Sigmoid colon (tissue), 4 donors: Measurements from ENCODE around the gene CDKAL1.
"Not testable (repeated sequence)": the region's sequence is repeated elsewhere in the genome, so short reads cannot be mapped to it uniquely, and the experiment has no call there.

ENCODE experiments used
- EP300 ChIP-seq, 4 donors: sonication (generic); formaldehyde crosslinking; IDR thresholded peaks; one replicate each; pipeline ENCODE4 v1.6.1; 2017; ENCODE audit warnings: antibody characterized with exemption in 4 of 4
- POLR2A ChIP-seq, 2 donors: fragments of 450-650 bp; IDR thresholded peaks; one replicate each; pipeline ENCODE4 v1.6.1; 2016; ENCODE audit warnings: antibody characterized with exemption in 2 of 2, mild to moderate bottlenecking in 2 of 2, moderate library complexity in 2 of 2
- POLR2AphosphoS5 ChIP-seq, 4 donors: sonication (generic); formaldehyde crosslinking; IDR thresholded peaks; one replicate each; pipeline ENCODE4 v1.6.1; 2017; ENCODE audit warnings: antibody characterized with exemption in 4 of 4
- TF ChIP-seq, protein P1 (sequence below), 4 experiments: fragments of 450-650 bp in 3 of 4; fragments of 200-600 bp in 1 of 4; IDR thresholded peaks; one replicate each; pipeline ENCODE4 v1.5.1; 2016 to 2019; ENCODE audit warnings: antibody characterized with exemption in 4 of 4, mild to moderate bottlenecking in 3 of 4, moderate library complexity in 2 of 4

DNA sequence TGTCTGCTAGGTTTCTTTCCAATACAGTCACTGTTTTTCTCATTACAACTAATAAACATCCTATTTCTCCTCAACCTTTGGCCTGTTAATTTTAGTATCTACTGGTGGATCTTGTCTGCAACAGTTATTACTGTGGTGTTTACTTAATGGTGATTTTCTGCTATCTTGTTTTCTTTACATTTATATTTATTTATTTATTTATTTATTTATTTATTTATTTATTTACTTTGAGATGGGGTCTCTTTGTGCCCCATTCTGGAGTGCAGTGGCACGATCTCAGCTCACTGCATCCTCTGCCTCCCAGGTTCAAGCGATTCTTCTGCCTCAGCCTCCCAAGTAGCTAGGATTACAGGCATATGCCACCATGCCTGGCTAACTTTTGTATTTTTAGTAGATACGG lies 15.1 kb downstream of the CDKAL1 start:
- TF ChIP-seq, protein P1, sequence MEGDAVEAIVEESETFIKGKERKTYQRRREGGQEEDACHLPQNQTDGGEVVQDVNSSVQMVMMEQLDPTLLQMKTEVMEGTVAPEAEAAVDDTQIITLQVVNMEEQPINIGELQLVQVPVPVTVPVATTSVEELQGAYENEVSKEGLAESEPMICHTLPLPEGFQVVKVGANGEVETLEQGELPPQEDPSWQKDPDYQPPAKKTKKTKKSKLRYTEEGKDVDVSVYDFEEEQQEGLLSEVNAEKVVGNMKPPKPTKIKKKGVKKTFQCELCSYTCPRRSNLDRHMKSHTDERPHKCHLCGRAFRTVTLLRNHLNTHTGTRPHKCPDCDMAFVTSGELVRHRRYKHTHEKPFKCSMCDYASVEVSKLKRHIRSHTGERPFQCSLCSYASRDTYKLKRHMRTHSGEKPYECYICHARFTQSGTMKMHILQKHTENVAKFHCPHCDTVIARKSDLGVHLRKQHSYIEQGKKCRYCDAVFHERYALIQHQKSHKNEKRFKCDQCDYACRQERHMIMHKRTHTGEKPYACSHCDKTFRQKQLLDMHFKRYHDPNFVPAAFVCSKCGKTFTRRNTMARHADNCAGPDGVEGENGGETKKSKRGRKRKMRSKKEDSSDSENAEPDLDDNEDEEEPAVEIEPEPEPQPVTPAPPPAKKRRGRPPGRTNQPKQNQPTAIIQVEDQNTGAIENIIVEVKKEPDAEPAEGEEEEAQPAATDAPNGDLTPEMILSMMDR (IDR thresholded peaks at IDR 0.05) = not testable (repeated sequence)
- not testable (repeated sequence) for TF ChIP-seq EP300, POLR2AphosphoS5, POLR2A (IDR thresholded peaks at IDR 0.05)
